Loucy (cell line): ENCODE data around the gene AGBL4.

Source experiments
- H2AFZ ChIP-seq: fragments of 200-600 bp; sonication (generic); 2 replicates; pipeline ENCODE4 v1.6.0; 2016; ENCODE audit warnings: antibody characterized with exemption, mild to moderate bottlenecking, low read length, moderate library complexity
- H3F3A ChIP-seq: fragments of 200-600 bp; 2 replicates; pipeline ENCODE4 v1.6.0; 2016; ENCODE audit warnings: antibody characterized with exemption, low read depth, mild to moderate bottlenecking
- H3K27me3 ChIP-seq: fragments of 200-600 bp; sonication (generic); 2 replicates; pipeline ENCODE4 v1.6.1; 2014; ENCODE audit warnings: low read length, mild to moderate bottlenecking; ENCODE audit not compliant: insufficient read depth, poor library complexity, severe bottlenecking
- H3K36me3 ChIP-seq: fragments of 200-600 bp; sonication (generic); 2 replicates; pipeline ENCODE4 v1.6.1; 2016; ENCODE audit warnings: low read length; ENCODE audit not compliant: insufficient read depth
- H3K4me1 ChIP-seq: fragments of 200-600 bp; sonication (generic); 2 replicates; pipeline ENCODE4 v1.5.1; 2014; ENCODE audit warnings: low read length, mild to moderate bottlenecking; ENCODE audit not compliant: insufficient read depth, poor library complexity, severe bottlenecking
- H3K4me2 ChIP-seq: fragments of 200-600 bp; sonication (generic); 2 replicates; pipeline ENCODE4 v1.6.0; 2014; ENCODE audit warnings: antibody characterized with exemption, low read length, low read depth, mild to moderate bottlenecking; ENCODE audit not compliant: poor library complexity, severe bottlenecking
- H3K4me3 ChIP-seq: fragments of 200-600 bp; sonication (generic); 2 replicates; pipeline ENCODE4 v1.5.1; 2014; ENCODE audit warnings: low read length, mild to moderate bottlenecking, mixed read lengths; ENCODE audit not compliant: poor library complexity, severe bottlenecking
- H3K79me2 ChIP-seq: fragments of 200-600 bp; sonication (generic); 2 replicates; pipeline ENCODE4 v1.6.1; 2014; ENCODE audit warnings: low read length; ENCODE audit not compliant: insufficient read depth
- H3K9ac ChIP-seq: fragments of 200-600 bp; sonication (generic); 2 replicates; pipeline ENCODE4 v1.6.0; 2014; ENCODE audit warnings: mild to moderate bottlenecking, low read depth, low read length, moderate library complexity; ENCODE audit not compliant: poor library complexity, severe bottlenecking
- H3K9me2 ChIP-seq: fragments of 200-600 bp; sonication (generic); replicated peaks from 2 replicates; pipeline ENCODE4 v1.6.1; 2016; ENCODE audit warnings: low read depth, low read length, mixed read lengths
- H3K9me3 ChIP-seq: fragments of 200-600 bp; sonication (generic); 2 replicates; pipeline ENCODE4 v1.6.1; 2014; ENCODE audit warnings: mild to moderate bottlenecking, antibody characterized with exemption, low read length, low read depth; ENCODE audit not compliant: insufficient read depth
- H4K20me1 ChIP-seq: fragments of 200-600 bp; sonication (generic); 2 replicates; pipeline ENCODE4 v1.6.0; 2014; ENCODE audit warnings: antibody characterized with exemption, low read length, mild to moderate bottlenecking; ENCODE audit not compliant: insufficient read depth, poor library complexity, severe bottlenecking
- EZH2phosphoT487 ChIP-seq: fragments of 200-600 bp; IDR thresholded peaks from 2 replicates; pipeline ENCODE4 v1.6.1; 2018; ENCODE audit warnings: antibody characterized with exemption, mild to moderate bottlenecking, moderate library complexity, borderline replicate concordance
- TF ChIP-seq, protein P1 (sequence below): fragments of 200-600 bp; sonication (generic); conservative IDR thresholded peaks from 2 replicates; pipeline ENCODE4 v1.5.1; 2014; ENCODE audit warnings: mild to moderate bottlenecking, antibody characterized with exemption, low read length

The AGBL4 gene

DNA sequence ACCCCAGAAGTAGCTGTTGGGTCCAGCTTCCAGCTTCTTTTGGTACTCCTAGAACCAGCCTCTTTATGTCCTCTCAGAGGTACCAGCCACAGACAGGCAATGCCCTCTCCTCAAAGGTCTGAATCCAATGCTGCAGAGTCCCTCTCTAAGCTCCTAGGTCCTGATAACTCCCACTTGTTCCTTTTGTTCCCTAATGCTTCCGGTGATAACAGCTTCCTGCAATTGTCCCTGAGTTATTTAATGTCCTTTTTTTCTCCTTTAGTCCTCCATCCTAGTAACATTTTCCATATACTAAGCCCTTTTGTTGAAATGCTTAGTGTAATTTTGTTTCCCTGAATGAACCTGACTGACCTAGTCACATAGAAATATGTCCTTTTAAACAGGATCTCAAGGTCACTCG lies 1045.3 kb downstream of the AGBL4 start:
- Histone ChIP-seq H3K4me1 (no peaks in the 10 kb centered on the region), H3K79me2 (no peaks in the 10 kb centered on the region), H2AFZ (no peak overlapping the region), H3K36me3 (no peaks in the 10 kb centered on the region), H3K4me3 (no peak overlapping the region), H3F3A (no peaks in the 10 kb centered on the region), H3K9ac (no peak overlapping the region), H3K4me2 (no peak overlapping the region), H3K27me3 (no peaks in the 10 kb centered on the region), H3K9me2 (no peaks in the 10 kb centered on the region), H4K20me1 (no peaks in the 10 kb centered on the region), H3K9me3 (no peaks in the 10 kb centered on the region)
- no peak for TF ChIP-seq EZH2phosphoT487

DNA sequence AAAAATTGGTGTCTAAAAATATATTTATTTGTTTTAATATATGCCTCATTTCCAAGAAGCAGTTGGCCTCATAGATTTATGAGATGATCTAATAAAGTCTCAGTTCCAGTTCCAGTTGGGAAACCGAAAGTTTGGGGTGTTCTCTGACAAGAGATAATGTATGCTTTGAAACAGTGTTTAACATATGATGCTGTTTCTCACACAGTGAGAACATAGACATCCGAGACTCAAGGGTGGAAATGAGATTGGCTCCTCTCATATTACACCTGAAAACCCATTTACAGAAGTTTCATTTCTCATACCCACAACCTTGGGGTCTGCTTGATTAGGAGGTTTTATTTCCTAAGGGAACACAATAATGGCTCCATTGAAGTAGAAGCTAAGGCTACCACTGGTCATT lies 1046.5 kb downstream of the AGBL4 start:
- no peak for TF ChIP-seq EZH2phosphoT487
- TF ChIP-seq, protein P1, sequence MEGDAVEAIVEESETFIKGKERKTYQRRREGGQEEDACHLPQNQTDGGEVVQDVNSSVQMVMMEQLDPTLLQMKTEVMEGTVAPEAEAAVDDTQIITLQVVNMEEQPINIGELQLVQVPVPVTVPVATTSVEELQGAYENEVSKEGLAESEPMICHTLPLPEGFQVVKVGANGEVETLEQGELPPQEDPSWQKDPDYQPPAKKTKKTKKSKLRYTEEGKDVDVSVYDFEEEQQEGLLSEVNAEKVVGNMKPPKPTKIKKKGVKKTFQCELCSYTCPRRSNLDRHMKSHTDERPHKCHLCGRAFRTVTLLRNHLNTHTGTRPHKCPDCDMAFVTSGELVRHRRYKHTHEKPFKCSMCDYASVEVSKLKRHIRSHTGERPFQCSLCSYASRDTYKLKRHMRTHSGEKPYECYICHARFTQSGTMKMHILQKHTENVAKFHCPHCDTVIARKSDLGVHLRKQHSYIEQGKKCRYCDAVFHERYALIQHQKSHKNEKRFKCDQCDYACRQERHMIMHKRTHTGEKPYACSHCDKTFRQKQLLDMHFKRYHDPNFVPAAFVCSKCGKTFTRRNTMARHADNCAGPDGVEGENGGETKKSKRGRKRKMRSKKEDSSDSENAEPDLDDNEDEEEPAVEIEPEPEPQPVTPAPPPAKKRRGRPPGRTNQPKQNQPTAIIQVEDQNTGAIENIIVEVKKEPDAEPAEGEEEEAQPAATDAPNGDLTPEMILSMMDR: no peak
- H4K20me1 ChIP-seq: no peaks in the 10 kb centered on the region
- no peaks in the 10 kb centered on the region for H3K9me3 ChIP-seq
- H3K36me3 ChIP-seq: no peaks in the 10 kb centered on the region
- no peak overlapping the region for H3K4me3 ChIP-seq
- no peak overlapping the region for H3K4me2 ChIP-seq
- H3K79me2 ChIP-seq: no peaks in the 10 kb centered on the region
- H2AFZ ChIP-seq: no peak overlapping the region
- no peak overlapping the region for H3K9ac ChIP-seq
- no peaks in the 10 kb centered on the region for H3K9me2 ChIP-seq
- H3K4me1 ChIP-seq: no peaks in the 10 kb centered on the region
- H3F3A ChIP-seq: no peaks in the 10 kb centered on the region
- no peaks in the 10 kb centered on the region for H3K27me3 ChIP-seq

- TF ChIP-seq, protein P1: no peak
- no peak for TF ChIP-seq EZH2phosphoT487
Observed at GRCh38 chr1:48969971-48970370, 1053.8 kb downstream of the AGBL4 start.

GRCh38 chr1:48967318-48967717 lies 1056.4 kb downstream of the AGBL4 start:
- Histone ChIP-seq H3K36me3 (no peaks in the 10 kb centered on the region), H3F3A (no peaks in the 10 kb centered on the region), H3K9me2 (no peaks in the 10 kb centered on the region), H2AFZ (no peak overlapping the region), H3K27me3 (no peaks in the 10 kb centered on the region), H3K4me1 (no peaks in the 10 kb centered on the region), H3K79me2 (no peaks in the 10 kb centered on the region), H3K9me3 (no peaks in the 10 kb centered on the region), H4K20me1 (no peaks in the 10 kb centered on the region), H3K4me2 (no peak overlapping the region), H3K9ac (no peak overlapping the region), H3K4me3 (no peak overlapping the region)
- TF ChIP-seq, protein P1: no peak
- no peak for TF ChIP-seq EZH2phosphoT487

More at GRCh38 chr1:48969971-48970370, 1053.8 kb downstream of the AGBL4 start:
- H4K20me1 ChIP-seq: no peaks in the 10 kb centered on the region
- no peaks in the 10 kb centered on the region for H3K79me2 ChIP-seq
- H3K27me3 ChIP-seq: no peaks in the 10 kb centered on the region
- H3K9me3 ChIP-seq: no peaks in the 10 kb centered on the region
- no peak overlapping the region for H3K9ac ChIP-seq
- no peaks in the 10 kb centered on the region for H3K4me1 ChIP-seq
- no peaks in the 10 kb centered on the region for H3K36me3 ChIP-seq
- no peak overlapping the region for H3K4me3 ChIP-seq
- H3K4me2 ChIP-seq: no peak overlapping the region
- H2AFZ ChIP-seq: no peak overlapping the region
- no peaks in the 10 kb centered on the region for H3K9me2 ChIP-seq
- H3F3A ChIP-seq: no peaks in the 10 kb centered on the region
